Measurements from ENCODE around the gene LTBP3.
A peak's percentile ranks its signal among the peaks of the same experiment; 100 is the strongest.

The LTBP3 gene

DNA sequence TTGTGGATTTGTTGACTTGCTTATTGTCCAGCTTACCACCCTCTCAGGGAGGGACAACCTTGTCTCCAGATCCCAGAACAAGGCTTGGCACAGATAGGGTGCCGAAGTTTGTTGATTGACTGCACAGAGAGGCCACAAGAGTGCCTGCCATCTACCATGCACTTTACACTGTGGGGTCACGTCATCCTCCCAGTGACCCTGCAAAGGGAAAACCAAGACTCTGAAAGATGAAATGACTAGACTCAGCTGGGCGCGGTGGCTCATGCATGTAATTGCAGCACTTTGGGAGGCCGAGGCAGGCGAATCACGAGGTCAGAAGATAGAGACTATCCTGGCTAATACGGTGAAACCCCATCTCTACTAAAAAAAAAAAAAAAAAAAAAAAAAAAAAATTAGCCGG, 4.6 kb upstream of the LTBP3 start:
- no peak for DNase-seq
- H3K9me3 Mint-ChIP-seq = no peaks in the 10 kb centered on the region
- TF ChIP-seq, protein P1, sequence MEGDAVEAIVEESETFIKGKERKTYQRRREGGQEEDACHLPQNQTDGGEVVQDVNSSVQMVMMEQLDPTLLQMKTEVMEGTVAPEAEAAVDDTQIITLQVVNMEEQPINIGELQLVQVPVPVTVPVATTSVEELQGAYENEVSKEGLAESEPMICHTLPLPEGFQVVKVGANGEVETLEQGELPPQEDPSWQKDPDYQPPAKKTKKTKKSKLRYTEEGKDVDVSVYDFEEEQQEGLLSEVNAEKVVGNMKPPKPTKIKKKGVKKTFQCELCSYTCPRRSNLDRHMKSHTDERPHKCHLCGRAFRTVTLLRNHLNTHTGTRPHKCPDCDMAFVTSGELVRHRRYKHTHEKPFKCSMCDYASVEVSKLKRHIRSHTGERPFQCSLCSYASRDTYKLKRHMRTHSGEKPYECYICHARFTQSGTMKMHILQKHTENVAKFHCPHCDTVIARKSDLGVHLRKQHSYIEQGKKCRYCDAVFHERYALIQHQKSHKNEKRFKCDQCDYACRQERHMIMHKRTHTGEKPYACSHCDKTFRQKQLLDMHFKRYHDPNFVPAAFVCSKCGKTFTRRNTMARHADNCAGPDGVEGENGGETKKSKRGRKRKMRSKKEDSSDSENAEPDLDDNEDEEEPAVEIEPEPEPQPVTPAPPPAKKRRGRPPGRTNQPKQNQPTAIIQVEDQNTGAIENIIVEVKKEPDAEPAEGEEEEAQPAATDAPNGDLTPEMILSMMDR (IDR thresholded peaks at IDR 0.05) = no peak
- peaks cover 67% of the 10 kb centered on the region for H3K4me1 Mint-ChIP-seq
- no peak overlapping the region for H3K4me3 Mint-ChIP-seq
- H3K36me3 Mint-ChIP-seq (ENCODE audit: low read depth) = no peaks in the 10 kb centered on the region
- no peak overlapping the region for H3K27ac Mint-ChIP-seq
- H3K27me3 Mint-ChIP-seq (ENCODE audit: low read depth, poor library complexity) = peaks cover 4% of the 10 kb centered on the region

GRCh38 chr11:65562020-65562419, 3.9 kb upstream of the LTBP3 start:
- H3K27ac Mint-ChIP-seq = peak overlapping the region; percentile 84
- no peaks in the 10 kb centered on the region for H3K36me3 Mint-ChIP-seq (ENCODE audit: low read depth)
- H3K4me1 Mint-ChIP-seq = peaks cover 71% of the 10 kb centered on the region
- H3K4me3 Mint-ChIP-seq = peak overlapping the region; percentile 71
- H3K9me3 Mint-ChIP-seq = no peaks in the 10 kb centered on the region
- no peak for DNase-seq
- H3K27me3 Mint-ChIP-seq (ENCODE audit: low read depth, poor library complexity) = peaks cover 4% of the 10 kb centered on the region
- TF ChIP-seq, protein P1 (IDR thresholded peaks at IDR 0.05) = no peak

- no peaks in the 10 kb centered on the region for H3K9me3 Mint-ChIP-seq
- peaks cover 70% of the 10 kb centered on the region for H3K4me1 Mint-ChIP-seq
- peak; percentile 64 for DNase-seq
- H3K27me3 Mint-ChIP-seq (ENCODE audit: low read depth, poor library complexity) = peaks cover 7% of the 10 kb centered on the region
- H3K36me3 Mint-ChIP-seq (ENCODE audit: low read depth) = no peaks in the 10 kb centered on the region
- H3K27ac Mint-ChIP-seq = peak overlapping the region; percentile 30
- peak overlapping the region; percentile 61 for H3K4me3 Mint-ChIP-seq
- TF ChIP-seq, protein P1 (IDR thresholded peaks at IDR 0.05) = no peak
These were observed 2.6 kb upstream of the LTBP3 start for GRCh38 chr11:65560555-65561418.

DNA sequence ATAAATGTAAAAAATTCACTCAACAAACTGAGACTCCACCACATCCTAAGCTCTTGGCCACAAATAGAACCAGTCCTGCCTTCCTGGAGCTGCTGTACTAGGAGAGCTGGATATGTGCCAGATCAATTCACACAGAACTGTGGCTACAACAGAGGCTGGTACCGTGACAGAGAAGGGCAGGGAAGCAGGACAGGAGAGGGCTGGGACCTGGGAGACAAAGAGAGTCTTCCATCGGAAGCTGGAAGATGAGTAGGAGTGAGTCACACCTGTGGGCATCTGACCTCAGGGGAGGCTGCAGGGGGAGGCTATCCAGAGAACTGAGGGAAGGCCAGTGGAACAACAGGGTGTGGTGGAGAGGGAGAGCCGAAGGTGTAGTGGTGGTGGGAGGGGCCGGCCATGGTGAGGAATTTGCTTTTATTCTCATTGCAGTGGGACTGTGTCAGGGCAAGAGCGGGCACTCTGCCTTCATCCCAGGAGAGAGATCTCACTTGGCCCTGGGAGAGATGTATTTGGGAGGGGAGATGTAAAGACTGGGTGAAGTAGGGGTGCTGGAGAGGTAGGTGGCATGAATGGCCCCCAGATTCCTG, 1.9 kb upstream of the LTBP3 start:
- Mint-ChIP-seq H3K4me1 (peaks cover 71% of the 10 kb centered on the region), H3K27me3 (ENCODE audit: low read depth, poor library complexity) (peaks cover 12% of the 10 kb centered on the region), H3K4me3 (peak overlapping the region; percentile 61), H3K9me3 (no peaks in the 10 kb centered on the region), H3K27ac (peak overlapping the region; percentile 26), H3K36me3 (ENCODE audit: low read depth) (no peaks in the 10 kb centered on the region)
- TF ChIP-seq, protein P1 (IDR thresholded peaks at IDR 0.05) = no peak
- no peak for DNase-seq

DNA sequence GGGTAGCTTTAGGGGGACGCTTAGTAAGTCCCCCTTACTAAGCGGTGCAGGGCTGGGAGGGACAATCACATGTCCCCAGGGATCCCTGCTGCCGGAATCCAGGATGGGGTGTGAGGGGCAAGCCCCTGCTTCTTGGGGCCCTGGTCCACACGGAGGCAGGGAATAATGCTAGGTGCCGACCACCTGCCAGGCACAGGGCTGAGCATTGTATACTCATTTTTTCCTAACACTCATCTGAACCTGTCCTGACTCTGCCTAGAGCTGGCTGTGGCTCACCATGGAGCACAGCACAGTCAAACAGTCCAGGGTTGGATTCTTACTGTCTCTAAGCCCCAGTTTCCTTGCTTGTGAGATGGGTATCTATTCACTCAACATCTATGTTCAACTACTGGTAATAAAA, 1.4 kb upstream of the LTBP3 start:
- H3K4me3 Mint-ChIP-seq = peak overlapping the region; percentile 69
- DNase-seq = no peak
- no peaks in the 10 kb centered on the region for H3K9me3 Mint-ChIP-seq
- H3K4me1 Mint-ChIP-seq = peaks cover 76% of the 10 kb centered on the region
- TF ChIP-seq, protein P1 (IDR thresholded peaks at IDR 0.05) = no peak
- H3K27ac Mint-ChIP-seq = no peak overlapping the region
- peaks cover 17% of the 10 kb centered on the region for H3K27me3 Mint-ChIP-seq (ENCODE audit: low read depth, poor library complexity)
- H3K36me3 Mint-ChIP-seq (ENCODE audit: low read depth) = no peaks in the 10 kb centered on the region
